ENCODE data around the gene STAT4.

The STAT4 gene

GRCh38 chr2:191174442-191174841 is 23.6 kb upstream of the STAT4 start:
- no peak for DNase-seq

- DNase-seq, result no peak
Measured at GRCh38 chr2:191173206-191173605, 22.4 kb upstream of the STAT4 start.

DNA sequence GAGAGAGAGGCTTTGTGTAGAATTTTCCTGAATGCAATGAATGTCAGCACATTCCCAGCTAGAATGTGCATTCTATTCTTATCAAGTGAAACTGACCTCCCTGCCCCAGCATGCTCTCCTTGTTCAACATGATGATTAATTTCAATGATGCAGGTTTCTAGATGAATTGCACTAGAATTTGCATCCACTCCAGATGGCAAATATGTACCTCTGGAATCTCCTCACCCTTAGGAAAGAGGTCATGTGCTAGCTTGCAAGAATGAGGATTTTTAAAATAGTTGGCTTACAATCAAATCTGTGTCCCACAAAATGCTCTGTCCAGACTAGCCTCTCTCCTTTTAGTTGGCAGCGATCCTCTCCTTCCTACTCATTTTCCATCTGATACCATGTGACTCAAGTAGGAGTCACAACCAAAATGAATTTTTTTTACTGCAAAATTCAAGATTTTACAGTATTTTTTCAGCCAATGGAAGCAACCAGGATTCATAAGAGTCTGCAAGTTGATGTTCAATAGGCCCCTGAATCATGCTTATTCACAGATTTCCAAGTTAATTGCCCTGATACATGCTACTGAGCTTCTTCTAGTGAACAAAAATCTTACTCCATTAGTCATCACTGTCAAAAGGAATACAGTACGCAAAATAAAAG is 21.0 kb upstream of the STAT4 start:
- peak; percentile 98 for DNase-seq

- no peak for DNase-seq
Measured at GRCh38 chr2:191171286-191171685, 20.5 kb upstream of the STAT4 start.

GRCh38 chr2:191170773-191171172 is 20.0 kb upstream of the STAT4 start:
- DNase-seq, result peak; percentile 48

GRCh38 chr2:191170301-191170636 is 19.5 kb upstream of the STAT4 start:
- no peak for DNase-seq

DNA sequence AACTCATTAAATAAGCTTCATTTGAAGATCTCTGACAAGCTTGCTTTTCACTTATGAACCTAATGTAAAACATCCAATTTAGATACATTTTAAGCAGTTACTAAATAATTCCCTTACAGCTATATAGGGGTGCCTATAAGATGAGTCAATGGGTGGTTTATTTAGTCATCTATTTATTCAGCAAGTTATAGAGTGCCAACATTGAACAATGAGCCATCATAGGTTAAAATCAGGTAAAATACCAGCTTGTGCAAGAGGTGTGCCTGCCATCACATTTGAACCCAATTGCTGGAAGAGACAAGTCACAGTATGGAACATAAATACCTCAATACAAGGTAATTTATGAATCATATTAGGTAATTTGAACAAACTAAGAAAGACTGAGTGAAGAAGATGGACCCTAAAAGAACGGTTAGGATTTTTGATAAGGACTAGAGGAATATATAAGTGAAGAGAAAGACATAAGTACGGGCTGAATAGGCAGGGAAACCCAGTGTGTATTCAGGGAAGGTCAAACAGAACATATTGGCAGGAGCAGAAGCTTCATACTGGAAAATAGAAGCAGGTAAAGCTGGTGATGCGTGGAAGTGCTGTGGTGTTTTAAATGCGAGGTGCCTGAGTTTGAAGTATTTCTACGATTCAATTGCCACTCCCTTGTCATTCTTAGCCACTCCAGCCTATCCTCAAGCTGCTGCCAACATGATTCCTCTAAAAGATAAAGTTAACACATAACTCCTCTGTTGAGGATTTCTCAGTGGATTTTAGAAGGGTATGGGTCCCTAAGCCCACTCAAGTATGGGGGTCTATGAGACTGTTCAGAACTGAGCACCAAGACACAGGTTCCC is 18.9 kb upstream of the STAT4 start:
- peak; percentile 36 for DNase-seq

DNA sequence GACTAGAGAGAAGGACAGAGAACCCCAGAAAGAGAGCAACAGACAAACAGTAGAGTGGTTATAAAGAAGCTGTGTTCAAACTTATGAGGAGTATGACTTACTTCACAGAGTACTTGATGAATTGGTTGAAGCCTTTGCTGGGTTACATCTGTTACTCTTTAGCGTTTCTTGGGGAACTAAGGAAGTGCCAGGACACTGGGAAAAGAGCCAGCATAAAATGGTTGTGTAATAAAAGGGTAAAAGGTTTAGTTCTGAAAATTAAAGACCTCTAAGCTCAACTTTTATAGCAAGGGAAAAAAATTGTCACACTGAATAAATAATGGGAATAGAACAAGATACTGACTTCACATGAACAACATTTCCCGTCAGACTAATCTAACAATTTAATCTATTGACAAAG is 17.0 kb upstream of the STAT4 start:
- peak; percentile 85 for DNase-seq

- no peak for DNase-seq
Measured at GRCh38 chr2:191166756-191167445, 16.1 kb upstream of the STAT4 start.

DNA sequence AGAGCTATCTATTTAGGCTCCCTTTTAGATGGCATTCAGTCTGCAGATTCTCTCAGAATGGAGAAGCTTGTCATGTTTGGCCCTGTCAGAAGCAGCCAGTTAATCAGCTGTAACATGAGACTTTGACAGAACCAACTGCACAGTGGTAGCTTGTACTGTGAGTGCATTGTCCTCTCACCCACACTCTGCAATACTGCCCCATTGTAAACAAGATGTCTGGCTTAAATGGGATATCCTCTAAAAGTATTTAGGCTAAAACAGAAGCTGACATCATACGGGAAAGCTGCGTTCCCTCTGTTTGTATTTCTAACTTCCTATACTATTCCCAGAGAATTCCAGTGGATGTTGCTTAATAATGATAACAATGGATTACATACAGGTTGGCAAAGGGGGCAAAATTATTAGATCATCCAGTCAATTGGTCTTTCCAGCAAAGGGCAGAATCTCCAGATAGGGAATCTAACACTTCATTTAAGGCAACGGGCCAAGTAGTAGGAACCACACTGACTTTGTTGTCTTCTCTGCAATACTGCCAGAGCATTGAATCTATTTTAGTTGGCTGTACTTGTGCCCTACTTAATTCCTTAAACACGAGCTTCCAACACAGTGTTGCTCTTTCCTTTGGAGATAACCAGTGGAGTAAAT is 15.4 kb upstream of the STAT4 start:
- DNase-seq, result peak; percentile 64

- DNase-seq, result peak; percentile 70
Measured at GRCh38 chr2:191165176-191165643, 14.4 kb upstream of the STAT4 start.

- DNase-seq, result no peak
Measured at GRCh38 chr2:191158747-191159146, 8.0 kb upstream of the STAT4 start.

DNA sequence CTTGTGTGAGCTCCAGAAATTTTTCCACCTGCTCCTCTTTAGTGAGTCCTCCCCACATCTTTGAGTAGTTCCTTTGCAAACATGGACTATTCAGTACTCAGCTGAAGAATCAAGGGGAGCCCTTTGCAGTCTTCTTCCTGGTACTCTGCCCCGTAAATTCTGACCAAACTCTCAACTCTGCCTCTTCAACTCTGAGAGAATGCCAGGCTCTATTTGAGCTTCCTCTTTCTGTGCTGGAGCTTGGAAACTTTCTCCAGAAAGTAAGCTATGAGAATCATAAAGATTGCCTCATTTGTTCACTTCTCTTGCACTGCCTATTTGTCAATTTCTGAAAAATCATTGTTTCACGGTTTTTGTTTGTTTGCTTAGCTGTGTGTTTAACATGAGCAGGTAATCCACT is 7.4 kb upstream of the STAT4 start:
- no peak for DNase-seq

DNA sequence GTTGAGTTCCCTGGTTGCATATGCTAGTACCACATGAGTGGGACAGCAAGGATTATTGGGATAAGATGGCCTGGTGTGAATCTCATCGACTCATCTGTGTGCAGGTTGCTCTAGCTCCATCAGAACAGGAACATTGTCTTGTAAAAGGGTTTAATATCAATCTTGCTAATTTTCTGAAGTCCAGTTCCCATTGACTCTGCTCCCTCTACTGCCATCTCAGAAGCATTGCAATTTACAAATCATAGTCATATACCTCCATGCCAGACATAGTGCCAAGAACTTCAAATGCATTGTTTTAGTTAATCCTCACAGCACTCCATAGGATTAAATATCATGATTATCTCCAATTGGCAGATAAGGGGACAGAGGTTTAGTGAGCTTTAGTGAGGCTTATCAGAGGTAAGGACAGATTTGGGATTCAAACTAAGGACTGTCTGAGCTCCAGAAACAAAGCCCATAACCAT is 4.8 kb upstream of the STAT4 start:
- DNase-seq, result peak; percentile 73

DNA sequence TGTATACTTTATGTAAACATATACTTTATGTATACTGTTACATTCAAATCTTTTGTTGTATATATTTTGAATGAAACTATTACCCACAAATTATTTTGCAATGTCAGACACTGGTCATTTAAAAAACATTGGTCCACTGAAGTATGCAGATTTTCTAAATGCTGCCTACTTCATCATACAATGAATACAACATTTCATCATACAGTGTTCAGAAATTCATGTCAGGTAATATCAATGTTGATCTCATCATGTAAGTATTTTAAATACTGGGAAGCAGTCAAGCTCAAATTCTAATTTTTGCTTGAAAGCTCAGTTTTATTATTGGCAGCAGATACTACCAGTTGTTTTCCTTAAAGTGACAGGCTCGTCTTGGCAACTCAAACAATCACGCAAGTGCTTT is 2.9 kb upstream of the STAT4 start:
- no peak for DNase-seq

GRCh38 chr2:191152482-191153240 is 1.9 kb upstream of the STAT4 start:
- peak; percentile 60 for DNase-seq

GRCh38 chr2:191151331-191151730 is 537 bp upstream of the STAT4 start:
- DNase-seq, result no peak

DNA sequence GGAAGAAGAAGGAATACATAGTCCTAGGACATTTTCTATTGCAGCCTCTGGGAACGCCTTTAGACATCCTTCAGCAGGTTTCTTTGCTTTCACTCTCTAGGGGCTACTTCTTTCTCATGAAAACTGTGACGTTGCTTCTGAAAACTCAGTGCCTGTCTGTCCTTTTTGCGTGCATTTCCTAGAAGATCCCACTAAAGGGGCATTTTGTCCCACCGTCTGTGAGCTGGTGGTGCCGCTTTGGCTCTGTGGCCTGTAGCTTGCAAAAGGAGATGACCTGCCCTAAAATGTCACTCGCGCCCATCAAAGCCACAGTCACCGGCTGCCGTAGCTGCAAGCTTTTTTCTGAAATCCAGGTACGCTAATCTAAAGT is 579 bp downstream of the STAT4 start:
- DNase-seq, result no peak

GRCh38 chr2:191149391-191149790 is 1.4 kb downstream of the STAT4 start:
- DNase-seq, result no peak

DNA sequence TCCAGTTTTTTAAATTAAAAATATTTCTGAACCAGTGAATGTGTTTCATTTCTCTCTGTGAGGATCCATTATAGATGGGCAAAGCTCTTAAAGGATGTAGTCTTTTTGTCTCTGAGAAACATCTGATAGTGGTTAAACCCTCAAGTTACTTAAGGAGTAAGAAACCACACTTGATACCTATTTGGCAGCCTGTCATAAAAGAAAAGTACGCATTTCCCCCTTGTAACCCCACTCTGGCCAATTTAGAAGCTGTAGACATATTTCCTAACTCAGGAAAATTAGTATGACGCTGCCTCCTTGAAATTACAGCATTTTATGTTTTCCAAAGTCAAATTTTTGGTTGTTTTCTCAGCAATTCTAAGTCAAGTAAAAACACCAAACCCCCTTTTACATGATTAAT is 2.0 kb downstream of the STAT4 start:
- DNase-seq, result no peak

GRCh38 chr2:191148281-191148680 is 2.5 kb downstream of the STAT4 start:
- DNase-seq, result no peak

GRCh38 chr2:191145769-191146471 is 4.9 kb downstream of the STAT4 start:
- DNase-seq, result no peak

Measured in HCEC 1CT (cell line).